IMR-90 (cell line): ENCODE data around the gene CSTA. TPM values are rescaled to one million over a fixed set of nuclear protein-coding genes. Genes with fewer than 3 reads are reported as not detected.

Experiments
- ATAC-seq: fragments of 200-7000 bp; cut with Tn5 transposase; 2 replicates; pipeline ENCODE4 v1.9.1; 2020; ENCODE audit warnings: low read depth, mild to moderate bottlenecking, moderate library complexity
- BruUV-seq: library from RNA; stranded (reverse); fragments of 400-500 nt; replicated peaks from 2 replicates; lab custom pipeline; 2021; lab: Mats Ljungman, UMichigan
- CTCF ChIA-PET: fragments of 300-600 bp; formaldehyde crosslinking; extraction: SDS; loops from one replicate; lab custom pipeline; 2021; ENCODE audit warnings: antibody characterized with exemption; lab: Yijun Ruan, JAX
- POLR2A ChIA-PET: fragments of 300-600 bp; sonication (Branson Sonifier 250); formaldehyde crosslinking; loops from one replicate; lab custom pipeline; 2022; ENCODE audit warnings: antibody characterized with exemption; ENCODE audit not compliant: unreplicated experiment; lab: Charles Lee
- DNase-seq: peaks from one replicate; pipeline ENCODE4 v3.0.0; 2013
- H2AFZ ChIP-seq: replicated peaks from 2 replicates; pipeline ENCODE3; 2013; ENCODE audit warnings: low read length, mild to moderate bottlenecking; ENCODE audit not compliant: poor library complexity
- H2AK5ac ChIP-seq: 2 replicates; pipeline ENCODE4 v1.6.1; 2013; ENCODE audit warnings: low read depth, low read length, inconsistent platforms
- H2AK9ac ChIP-seq: replicated peaks from 2 replicates; pipeline ENCODE3; 2013; ENCODE audit warnings: mild to moderate bottlenecking, low read depth, low read length, moderate library complexity; ENCODE audit not compliant: poor library complexity
- H2BK120ac ChIP-seq: 2 replicates; pipeline ENCODE4 v1.6.1; 2013; ENCODE audit warnings: low read depth, low read length, inconsistent platforms
- H2BK15ac ChIP-seq: 3 replicates; pipeline ENCODE4 v1.6.1; 2013; ENCODE audit warnings: low read depth, low read length, inconsistent platforms
- H2BK20ac ChIP-seq: 2 replicates; pipeline ENCODE4 v1.6.1; 2013; ENCODE audit warnings: low read depth, mild to moderate bottlenecking, inconsistent platforms, low read length, moderate library complexity
- H2BK5ac ChIP-seq: 2 replicates; pipeline ENCODE4 v1.6.1; 2013; ENCODE audit warnings: mild to moderate bottlenecking, low read depth, low read length, inconsistent platforms; ENCODE audit not compliant: poor library complexity, severe bottlenecking
- H3K14ac ChIP-seq: replicated peaks from 2 replicates; pipeline ENCODE4 v1.6.1; 2013; ENCODE audit warnings: low read depth, low read length, inconsistent platforms
- H3K18ac ChIP-seq: 2 replicates; pipeline ENCODE4 v1.6.1; 2013; ENCODE audit warnings: low read depth, low read length, control low read depth
- H3K23ac ChIP-seq: 2 replicates; pipeline ENCODE4 v1.6.1; 2013; ENCODE audit warnings: low read depth, low read length, inconsistent platforms
- H3K27ac ChIP-seq: 2 replicates; pipeline ENCODE4 v1.5.1; 2013; ENCODE audit warnings: mild to moderate bottlenecking, control low read depth, low read length; ENCODE audit not compliant: insufficient read depth
- H3K27me3 ChIP-seq: 2 replicates; pipeline ENCODE4 v1.6.1; 2013; ENCODE audit warnings: low read length; ENCODE audit not compliant: control insufficient read depth, insufficient read depth
- H3K36me3 ChIP-seq: 2 replicates; pipeline ENCODE4 v1.6.1; 2013; ENCODE audit warnings: low read length, mixed read lengths; ENCODE audit not compliant: control insufficient read depth, insufficient read depth
- H3K4ac ChIP-seq: 2 replicates; pipeline ENCODE4 v1.6.1; 2013; ENCODE audit warnings: low read depth, low read length, inconsistent platforms
- H3K4me1 ChIP-seq: 2 replicates; pipeline ENCODE4 v1.6.1; 2013; ENCODE audit warnings: low read length, mixed read lengths; ENCODE audit not compliant: control insufficient read depth, insufficient read depth
- H3K4me2 ChIP-seq: 2 replicates; pipeline ENCODE4 v1.6.1; 2013; ENCODE audit warnings: low read depth, mild to moderate bottlenecking, control low read depth, low read length, moderate library complexity
- H3K4me3 ChIP-seq: 2 replicates; pipeline ENCODE4 v1.5.1; 2013; ENCODE audit warnings: low read depth, mild to moderate bottlenecking, control low read depth, low read length, moderate library complexity; ENCODE audit not compliant: insufficient read depth
- H3K56ac ChIP-seq: 2 replicates; pipeline ENCODE4 v1.6.1; 2013; ENCODE audit warnings: low read length, inconsistent platforms; ENCODE audit not compliant: insufficient read depth; ENCODE audit errors: extremely low read depth
- H3K79me1 ChIP-seq, 2 experiments: 2 replicates each; pipeline ENCODE4 v1.6.1; 2013; ENCODE audit warnings: low read length in 2 of 2, inconsistent platforms in 1 of 2, low read depth in 1 of 2
- H3K9ac ChIP-seq: 2 replicates; pipeline ENCODE4 v1.6.1; 2013; ENCODE audit warnings: low read depth, low read length, control low read depth
- H3K9me1 ChIP-seq: 2 replicates; pipeline ENCODE4 v1.6.1; 2013; ENCODE audit warnings: low read length, inconsistent platforms; ENCODE audit not compliant: insufficient read depth
- H3K9me3 ChIP-seq: 2 replicates; pipeline ENCODE4 v1.6.1; 2013; ENCODE audit warnings: low read length; ENCODE audit not compliant: control insufficient read depth, insufficient read depth
- H4K20me1 ChIP-seq: 2 replicates; pipeline ENCODE4 v1.6.1; 2013; ENCODE audit warnings: low read length, inconsistent platforms; ENCODE audit not compliant: insufficient read depth
- H4K5ac ChIP-seq: 2 replicates; pipeline ENCODE4 v1.6.1; 2013; ENCODE audit warnings: mild to moderate bottlenecking, low read depth, low read length, control low read depth
- H4K8ac ChIP-seq, 2 experiments: 2 replicates each; pipeline ENCODE4 v1.6.1; 2013; ENCODE audit warnings: low read depth in 2 of 2, low read length in 2 of 2, control low read depth in 1 of 2, inconsistent platforms in 1 of 2
- H4K91ac ChIP-seq: 2 replicates; pipeline ENCODE4 v1.6.1; 2013; ENCODE audit warnings: low read depth, low read length, inconsistent platforms; ENCODE audit not compliant: insufficient read depth
- BHLHE40 ChIP-seq: fragments of 150-350 bp; IDR thresholded peaks from 2 replicates; pipeline ENCODE4 v1.6.1; 2016; ENCODE audit warnings: mild to moderate bottlenecking, low read depth, low read length
- CEBPB ChIP-seq: IDR thresholded peaks from 2 replicates; pipeline ENCODE4 v1.6.1; 2012; ENCODE audit warnings: low read depth, low read length, improper control_type of control experiment
- CHD1 ChIP-seq: IDR thresholded peaks from 2 replicates; pipeline ENCODE4 v1.6.1; 2012; ENCODE audit warnings: low read depth, low read length, improper control_type of control experiment
- CTCF ChIP-seq: conservative IDR thresholded peaks from 2 replicates; pipeline ENCODE4 v1.5.1; 2012; ENCODE audit warnings: mild to moderate bottlenecking, low read depth, low read length, improper control_type of control experiment
- FOS ChIP-seq: fragments of 150-350 bp; IDR thresholded peaks from 2 replicates; pipeline ENCODE4 v1.6.1; 2016; ENCODE audit warnings: low read depth, low read length
- MAFK ChIP-seq: IDR thresholded peaks from 2 replicates; pipeline ENCODE4 v1.6.1; 2012; ENCODE audit warnings: low read depth, low read length, improper control_type of control experiment
- MAZ ChIP-seq: IDR thresholded peaks from 2 replicates; pipeline ENCODE4 v1.6.1; 2012; ENCODE audit warnings: low read depth, mild to moderate bottlenecking, low read length, improper control_type of control experiment, moderate library complexity, borderline replicate concordance
- MXI1 ChIP-seq: IDR thresholded peaks from 2 replicates; pipeline ENCODE4 v1.6.1; 2012; ENCODE audit warnings: low read depth, mild to moderate bottlenecking, low read length, moderate library complexity, borderline replicate concordance
- NFE2L2 ChIP-seq: fragments of 150-350 bp; IDR thresholded peaks from 2 replicates; pipeline ENCODE4 v1.6.1; 2016; ENCODE audit warnings: low read depth, mild to moderate bottlenecking, low read length
- POLR2A ChIP-seq: IDR thresholded peaks from 2 replicates; pipeline ENCODE4 v1.6.1; 2012; ENCODE audit warnings: mild to moderate bottlenecking, low read depth, low read length
- RCOR1 ChIP-seq: IDR thresholded peaks from 2 replicates; pipeline ENCODE4 v1.6.1; 2012; ENCODE audit warnings: mild to moderate bottlenecking, low read length, improper control_type of control experiment; ENCODE audit not compliant: insufficient replicate concordance
- RFX5 ChIP-seq: IDR thresholded peaks from 2 replicates; pipeline ENCODE4 v1.8.0; 2012; ENCODE audit warnings: low read depth, mild to moderate bottlenecking, low read length, moderate library complexity
- WGBS, 2 experiments: methylation state at CpG; one replicate each; pipeline versions ENCODE4 v1.1.5 to v1.1.7; 2013; ENCODE audit warnings: missing lambda C conversion rate in 2 of 2; ENCODE audit not compliant: insufficient read length in 1 of 2; ENCODE audit errors: extremely low coverage in 2 of 2; 5-methylcytosine and 5-hydroxymethylcytosine counted together
- dilution Hi-C: fragments of 300-500 bp; cut with HindIII; formaldehyde crosslinking; loops from one replicate; pipeline ENCODE4 v1.14.3; 2018; ENCODE audit warnings: low sequenced_read_pairs; ENCODE audit not compliant: unreplicated experiment
- in situ Hi-C: fragments of 300-500 bp; cut with MboI; formaldehyde crosslinking; loops from 3 replicates; pipeline ENCODE4 v1.14.3; 2019; ENCODE audit warnings: low sequenced_read_pairs, inconsistent platforms, mixed read lengths
- intact Hi-C: fragments of 100-400 bp; cut with micrococcal nuclease; formaldehyde crosslinking; loops from 2 replicates; pipeline ENCODE4 v1.10.0; 2022
- polyA plus RNA-seq, 3 experiments: library from polyadenylated mRNA; depleted of rRNA; stranded (reverse); fragments of >200 nt; gene quantifications; 2 replicates each; pipeline ENCODE4 v1.2.3, GENCODE V29; 2012; ENCODE audit warnings: low replicate concordance in 1 of 3
- total RNA-seq: library from RNA; depleted of rRNA; stranded (reverse); fragments of >200 nt; gene quantifications from 2 replicates; pipeline ENCODE4 v1.2.3, GENCODE V29; 2012
- TF ChIP-seq, protein P1 (sequence below): fragments of 150-350 bp; IDR thresholded peaks from 2 replicates; pipeline ENCODE4 v1.6.1; 2016; ENCODE audit warnings: low read depth, mild to moderate bottlenecking, low read length, moderate library complexity, borderline replicate concordance

CSTA gene
- total and polyA plus RNA-seq, 2 of the 4 experiments (the other 2 are of a cell fraction): 0.17 TPM; not detected in 1

- no peak for TF ChIP-seq MAZ
These were observed 33.0 kb downstream of the CSTA start (continued) for GRCh38 chr3:122357828-122358702.

DNA sequence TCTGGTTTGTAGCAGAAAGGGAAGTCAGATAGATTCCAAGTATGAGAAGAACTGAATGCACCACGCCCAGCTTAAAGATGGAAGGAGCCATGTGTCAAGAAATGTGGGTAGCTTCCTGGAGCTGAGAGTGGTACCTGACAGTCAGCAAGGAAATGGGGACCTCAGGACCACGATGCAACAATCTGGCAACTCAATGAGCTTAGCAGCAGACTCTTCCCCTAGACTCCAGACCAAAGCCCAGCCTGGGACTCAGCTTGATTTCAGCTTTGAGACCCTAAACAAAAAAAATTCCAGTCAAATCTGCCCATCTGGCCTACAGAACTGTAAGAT is 33.6 kb downstream of the CSTA start:
- WGBS, 2 experiments: no CpG with 5 or more reads among the region's 2 CpGs
- Histone ChIP-seq H2BK15ac (no peak overlapping the region), H4K91ac (no peak overlapping the region), H3K27ac (no peak overlapping the region), H3K18ac (no peak overlapping the region), H2AK5ac (no peak overlapping the region), H3K27me3 (no peaks in the 10 kb centered on the region), H3K36me3 (peaks cover 5% of the 10 kb centered on the region), H3K9ac (no peak overlapping the region), H4K20me1 (no peaks in the 10 kb centered on the region), H2BK5ac (no peak overlapping the region), H3K4ac (no peak overlapping the region), H2AK9ac (no peak overlapping the region), H3K9me1 (no peaks in the 10 kb centered on the region), H3K23ac (no peak overlapping the region), H3K56ac (no peak overlapping the region), H3K4me3 (no peak overlapping the region), H4K5ac (no peak overlapping the region), H3K4me1 (no peaks in the 10 kb centered on the region), H3K14ac (no peak overlapping the region), H2AFZ (no peak overlapping the region), H3K79me1 (no peaks in the 10 kb centered on the region), H4K8ac (no peak overlapping the region), H2BK120ac (no peak overlapping the region), H2BK20ac (no peak overlapping the region), H3K4me2 (no peak overlapping the region), H3K9me3 (no peaks in the 10 kb centered on the region)
- ATAC-seq (no peak), DNase-seq (no peak)
- TF ChIP-seq MAFK (no peak), POLR2A (no peak), RFX5 (no peak), MXI1 (no peak), NFE2L2 (no peak), RCOR1 (no peak), CTCF (no peak), FOS (no peak), BHLHE40 (no peak), CEBPB (no peak), CHD1 (no peak)
- TF ChIP-seq, protein P1, sequence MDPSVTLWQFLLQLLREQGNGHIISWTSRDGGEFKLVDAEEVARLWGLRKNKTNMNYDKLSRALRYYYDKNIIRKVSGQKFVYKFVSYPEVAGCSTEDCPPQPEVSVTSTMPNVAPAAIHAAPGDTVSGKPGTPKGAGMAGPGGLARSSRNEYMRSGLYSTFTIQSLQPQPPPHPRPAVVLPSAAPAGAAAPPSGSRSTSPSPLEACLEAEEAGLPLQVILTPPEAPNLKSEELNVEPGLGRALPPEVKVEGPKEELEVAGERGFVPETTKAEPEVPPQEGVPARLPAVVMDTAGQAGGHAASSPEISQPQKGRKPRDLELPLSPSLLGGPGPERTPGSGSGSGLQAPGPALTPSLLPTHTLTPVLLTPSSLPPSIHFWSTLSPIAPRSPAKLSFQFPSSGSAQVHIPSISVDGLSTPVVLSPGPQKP: no peak
- in situ Hi-C loops (loop anchor here (10.0 kb wide), 1 partner anchor 254 kb away; no protein-coding TSS in a partner anchor), dilution Hi-C loops (no loop called here), intact Hi-C loops (loop anchor here (10.0 kb wide), 1 partner anchor 554 kb away; no protein-coding TSS in a partner anchor)
- CTCF ChIA-PET: no interaction called here
- POLR2A ChIA-PET: no interaction called here
- BruUV-seq: no TSS peak
